Retina (tissue), 1 donor: Measurements from ENCODE around the gene CYP27C1.
"Not testable (repeated sequence)": the region's sequence is repeated elsewhere in the genome, so short reads cannot be mapped to it uniquely, and the experiment has no call there.

Experiments
- DNase-seq: peaks from one replicate; pipeline ENCODE4 v3.0.0-alpha.2; 2016

The CYP27C1 gene

GRCh38 chr2:127169066-127169660 lies 50.9 kb downstream of the CYP27C1 start:
- no peak for DNase-seq

DNA sequence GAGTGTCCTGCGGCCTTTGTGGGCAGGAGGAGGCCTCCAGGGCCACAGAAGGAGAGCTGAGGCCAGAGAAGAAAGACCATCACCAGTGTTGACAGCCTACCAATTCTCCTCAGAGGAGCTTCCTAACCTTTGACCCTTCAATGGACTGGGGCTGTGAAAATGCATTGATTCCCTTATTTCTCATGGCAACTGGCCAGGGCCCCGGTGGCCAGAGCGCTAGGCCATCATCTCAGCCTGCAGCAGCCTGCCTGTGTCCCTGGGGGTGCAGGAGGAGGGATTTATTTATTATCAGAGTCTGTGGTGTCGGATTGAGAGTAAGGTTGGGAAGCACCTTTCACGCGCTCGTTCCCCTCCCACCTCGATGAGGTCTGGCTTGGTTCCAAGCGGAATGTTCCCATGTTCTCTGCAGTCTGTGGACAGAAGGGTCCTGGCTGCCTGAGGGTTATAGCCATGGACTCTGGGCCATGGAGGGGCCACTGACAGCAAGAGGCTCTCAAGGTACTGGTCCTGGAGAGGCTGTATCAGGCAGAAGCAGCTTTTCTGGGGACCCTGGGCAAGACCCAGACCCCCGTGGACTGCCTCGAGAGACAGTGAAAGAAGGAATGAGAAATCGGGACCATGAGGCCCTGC lies 53.8 kb downstream of the CYP27C1 start:
- DNase-seq, result no peak

GRCh38 chr2:127165539-127165935 lies 54.6 kb downstream of the CYP27C1 start:
- DNase-seq, result peak; percentile 50

DNA sequence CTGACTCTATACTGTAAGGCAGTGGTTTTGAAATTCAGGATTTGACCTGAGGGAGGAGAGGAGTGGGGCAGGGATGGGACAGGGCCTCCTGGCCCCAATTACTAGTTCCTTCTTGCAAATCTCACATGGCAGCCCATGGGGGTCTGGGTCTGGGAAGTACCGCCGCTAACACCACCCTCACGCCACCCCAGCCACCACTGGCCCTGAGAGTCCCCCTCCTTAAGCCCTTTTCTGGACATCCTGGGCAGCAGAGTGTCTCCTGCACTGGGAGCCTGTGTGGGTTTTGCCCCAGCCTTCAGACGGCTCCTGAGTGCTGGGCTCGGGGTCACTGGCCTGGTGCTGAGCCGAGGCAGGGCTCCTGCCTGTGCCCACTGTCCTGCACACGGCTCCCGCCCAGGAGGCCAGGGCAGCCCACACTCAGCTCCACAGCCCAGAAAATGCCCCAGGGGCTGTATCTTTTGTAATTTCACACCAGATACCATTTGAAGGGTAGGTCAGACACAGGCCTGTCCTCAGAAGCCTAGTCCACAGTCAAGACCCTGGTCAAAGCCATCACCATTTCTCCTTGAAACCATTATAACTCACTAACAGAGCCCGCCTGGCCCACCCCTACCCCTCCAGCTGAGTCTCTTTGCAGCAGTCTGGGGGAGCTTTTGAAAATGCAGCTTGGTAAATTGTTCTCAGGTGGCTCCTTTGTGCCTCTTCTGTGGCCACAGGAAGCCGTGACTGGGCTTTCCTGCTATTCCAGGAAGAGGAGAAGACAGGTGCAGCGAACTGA lies 55.1 kb downstream of the CYP27C1 start:
- DNase-seq, result peak; percentile 25

- no peak for DNase-seq
These were observed 56.2 kb downstream of the CYP27C1 start for GRCh38 chr2:127163921-127164320.

GRCh38 chr2:127163090-127163406 lies 57.1 kb downstream of the CYP27C1 start:
- not testable (repeated sequence) for DNase-seq

DNA sequence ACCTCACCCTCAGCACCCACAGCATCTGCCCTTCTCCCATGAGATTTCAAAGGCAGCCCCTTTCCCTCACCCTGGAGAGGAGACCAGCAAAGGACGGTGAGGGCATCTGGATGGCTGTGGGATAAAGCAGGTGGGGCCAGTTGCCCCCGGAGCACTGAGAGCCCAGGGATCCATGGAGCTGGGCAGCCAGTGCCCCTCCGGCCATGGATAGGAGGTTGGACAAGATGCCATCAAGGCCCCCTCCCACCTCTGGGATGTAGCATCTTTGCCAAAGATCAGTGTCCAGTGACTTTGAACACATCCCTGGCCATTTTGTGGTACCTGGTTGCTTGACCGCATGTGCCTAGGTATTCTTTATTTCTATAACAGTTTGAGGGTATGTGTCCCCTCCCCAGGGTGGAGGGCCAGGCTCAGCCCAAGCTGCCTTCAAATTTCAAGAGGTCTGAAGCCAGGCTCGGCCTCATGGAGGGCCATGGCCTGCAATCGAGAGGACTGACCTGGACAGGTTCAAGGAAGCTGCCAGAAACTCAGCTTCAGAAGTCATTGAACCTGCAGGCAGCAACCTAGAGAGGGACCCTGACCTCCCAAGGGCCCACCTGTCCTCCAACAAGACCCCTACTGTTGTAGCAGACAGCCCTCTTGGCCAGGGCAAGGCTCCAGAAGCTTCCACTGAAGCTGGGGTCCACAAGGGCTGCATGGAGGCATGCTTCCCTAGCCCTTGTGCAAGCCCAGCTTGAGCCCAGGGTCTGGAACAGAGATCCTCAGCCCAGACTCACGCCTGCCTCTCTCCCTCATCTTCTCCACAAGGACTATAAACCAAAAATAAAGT lies 57.6 kb downstream of the CYP27C1 start:
- no peak for DNase-seq

- no peak for DNase-seq
These were observed 58.6 kb downstream of the CYP27C1 start for GRCh38 chr2:127161176-127162136.

DNA sequence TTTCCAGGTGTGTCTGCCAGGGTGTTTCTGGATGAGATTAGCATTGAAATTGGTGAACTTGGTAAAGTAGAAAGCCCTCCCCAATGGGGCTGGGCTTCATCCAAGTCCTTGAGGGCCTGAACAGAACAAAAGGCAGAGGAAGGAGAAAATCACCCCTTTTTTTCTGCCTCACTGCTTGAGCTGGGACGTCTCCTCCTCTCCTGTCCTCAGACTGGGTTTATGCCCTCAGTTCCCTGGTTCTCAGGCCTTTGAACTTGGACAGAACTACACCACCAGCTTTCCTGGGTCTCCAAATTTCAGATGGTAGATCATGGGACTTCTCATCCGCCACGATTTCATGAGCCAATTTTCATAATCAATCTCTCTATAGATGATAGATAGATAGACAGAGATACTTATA lies 59.4 kb downstream of the CYP27C1 start:
- no peak for DNase-seq

DNA sequence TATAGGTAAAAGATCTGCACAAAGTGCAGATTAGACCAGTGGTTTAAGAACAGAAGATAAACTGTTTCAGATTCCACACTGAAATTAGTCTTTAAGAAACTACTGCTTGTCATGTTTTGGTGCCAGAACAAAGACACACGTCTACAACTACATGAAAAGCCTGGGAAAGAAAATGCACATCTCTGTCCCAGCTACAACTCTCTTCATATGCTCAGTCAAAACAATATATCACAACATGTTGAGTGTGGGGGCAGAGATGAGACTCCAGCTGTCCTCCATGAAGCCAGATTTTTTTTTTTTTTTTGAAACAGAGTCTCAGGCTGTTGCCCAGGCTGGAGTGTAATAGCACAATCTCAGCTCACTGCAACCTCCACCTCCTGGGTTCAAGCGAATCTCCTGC lies 60.6 kb downstream of the CYP27C1 start:
- DNase-seq, result no peak

GRCh38 chr2:127158614-127159290 lies 61.3 kb downstream of the CYP27C1 start:
- DNase-seq, result no peak

GRCh38 chr2:127157651-127158485 lies 62.2 kb downstream of the CYP27C1 start:
- peak; percentile 71 for DNase-seq

- DNase-seq, result no peak
These were observed 63.0 kb downstream of the CYP27C1 start for GRCh38 chr2:127157114-127157513.

GRCh38 chr2:127155947-127156346 lies 64.2 kb downstream of the CYP27C1 start:
- DNase-seq, result no peak

DNA sequence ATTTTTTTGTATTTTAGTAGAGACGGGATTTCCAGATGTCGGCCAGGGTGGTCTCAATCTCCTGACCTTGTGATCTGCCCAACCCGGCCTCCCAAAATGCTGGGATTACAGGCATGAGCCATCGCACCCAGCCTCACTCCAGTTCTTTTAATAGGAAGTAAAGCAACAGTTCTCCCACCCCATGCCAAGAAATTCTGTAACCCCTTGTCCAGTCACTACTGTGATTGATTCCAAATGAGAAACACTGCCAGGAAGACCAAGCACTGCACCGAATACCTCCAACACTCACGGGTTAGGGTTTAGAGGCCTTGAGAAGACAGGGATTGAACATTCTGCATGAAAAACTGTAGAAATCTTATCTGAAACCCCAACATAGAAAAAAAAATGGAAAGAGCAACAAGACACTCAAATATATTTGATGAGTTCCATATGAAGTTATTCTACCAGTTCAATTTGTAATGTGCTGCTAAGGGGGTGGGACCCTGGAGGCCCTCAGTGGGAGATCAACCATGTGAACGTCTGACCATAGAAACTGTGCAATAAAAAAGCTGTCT lies 65.0 kb downstream of the CYP27C1 start:
- DNase-seq, result no peak

DNA sequence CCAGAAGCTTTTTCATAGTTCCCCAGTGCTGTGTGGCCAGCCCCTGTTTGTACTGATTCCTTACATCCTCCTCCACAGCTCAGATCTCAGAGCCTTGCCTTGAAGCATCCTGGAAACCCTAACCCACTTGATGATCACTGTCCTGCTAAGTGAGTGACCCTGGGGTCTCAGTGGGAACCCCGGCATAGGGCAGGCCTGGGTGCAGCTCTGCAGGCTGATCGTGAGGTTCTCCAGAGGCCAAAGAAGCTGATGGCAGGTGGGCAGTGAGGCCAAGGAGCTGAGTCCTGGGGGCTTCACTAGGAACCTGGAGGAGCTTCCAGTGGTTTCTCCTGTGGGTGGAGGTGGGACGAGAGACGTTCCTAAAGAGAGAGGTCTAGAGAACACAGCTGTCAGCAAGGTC lies 65.7 kb downstream of the CYP27C1 start:
- DNase-seq, result no peak

DNA sequence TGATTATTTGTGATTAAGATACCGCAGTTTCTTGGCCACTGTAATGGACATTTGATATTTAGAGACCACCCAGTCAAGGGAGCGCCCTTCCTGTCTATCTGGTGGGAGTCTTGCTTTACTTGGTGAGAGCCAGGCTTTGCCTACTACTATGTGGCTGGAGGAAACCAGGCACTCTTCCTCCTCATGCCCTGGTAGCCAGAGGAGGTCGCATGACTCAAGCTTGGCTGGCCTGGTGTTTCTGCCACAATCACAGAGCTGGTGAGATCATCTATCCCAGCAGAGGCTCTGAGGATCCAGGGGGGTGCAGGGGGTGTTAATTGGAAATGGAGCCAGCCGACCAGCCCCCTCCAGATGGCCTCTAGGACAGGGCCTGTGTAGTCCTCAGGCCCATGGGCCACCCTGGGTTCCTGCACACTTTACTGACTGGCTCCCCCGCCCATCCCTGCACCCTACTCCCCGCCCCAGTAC lies 66.4 kb downstream of the CYP27C1 start:
- no peak for DNase-seq

GRCh38 chr2:127150996-127151395 lies 69.1 kb downstream of the CYP27C1 start:
- DNase-seq, result no peak

DNA sequence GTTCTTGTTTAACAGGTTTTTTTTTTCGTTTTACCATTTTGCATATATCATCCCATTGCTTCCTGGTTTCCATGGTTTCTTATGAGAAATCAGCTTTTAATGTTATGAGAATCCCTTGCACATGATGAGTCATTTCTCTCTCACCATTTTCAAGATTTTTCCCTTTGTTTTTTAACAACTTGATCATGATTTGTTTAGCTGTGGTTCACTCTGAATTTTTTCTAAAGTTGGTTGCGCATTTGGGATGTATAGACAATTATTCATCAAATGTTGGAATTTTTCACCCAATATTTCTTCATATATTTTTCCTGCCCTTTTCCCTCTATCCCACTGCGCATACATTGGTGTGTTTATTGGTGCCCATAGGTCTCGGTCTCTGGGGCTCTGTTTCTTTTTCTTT lies 70.7 kb downstream of the CYP27C1 start:
- no peak for DNase-seq

DNA sequence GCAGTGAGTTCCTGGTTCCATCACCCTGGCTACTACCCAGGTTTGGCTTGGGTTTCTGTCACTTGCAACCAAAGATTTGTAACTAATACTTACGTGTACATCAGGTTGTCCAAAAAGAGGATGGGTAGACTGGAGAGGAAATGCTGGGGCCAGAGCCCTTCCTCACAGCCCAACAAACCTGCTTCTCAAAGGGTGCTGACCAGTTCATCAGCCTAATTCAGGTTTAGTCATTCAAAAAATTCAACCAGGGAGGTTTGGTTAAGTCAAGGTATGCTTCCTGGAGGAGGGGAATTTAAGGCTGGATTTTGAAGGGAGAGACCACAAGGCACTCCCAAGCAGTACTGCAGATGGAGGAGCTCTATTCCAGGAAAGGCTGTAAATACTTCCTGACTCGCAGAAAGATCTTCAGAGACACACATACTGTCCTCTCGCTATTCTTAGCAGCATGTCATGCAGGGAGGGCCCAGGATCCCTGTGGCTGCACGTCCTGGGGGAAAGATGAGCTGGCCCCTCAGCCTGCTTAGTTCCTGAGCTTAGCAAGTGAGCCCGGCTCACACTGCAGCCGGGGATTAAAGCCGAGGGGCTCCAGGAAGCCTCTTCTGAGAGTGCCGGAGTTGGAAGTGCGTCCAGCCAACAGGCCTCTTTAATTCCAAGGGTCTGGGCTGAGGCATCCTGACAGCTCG lies 73.1 kb downstream of the CYP27C1 start:
- DNase-seq, result no peak
